H1 (cell line): ENCODE data around the gene MBNL2. TPM values are rescaled to one million over a fixed set of nuclear protein-coding genes. Genes with fewer than 3 reads are reported as not detected.

Experiments used
- CTCF ChIA-PET: fragments of 300-600 bp; sonication (Branson Sonifier 250); formaldehyde crosslinking; loops from one replicate; lab custom pipeline; 2021; ENCODE audit not compliant: partially characterized antibody; lab: Charles Lee
- POLR2A ChIA-PET: fragments of 300-600 bp; sonication (Branson Sonifier 250); formaldehyde crosslinking; loops from one replicate; lab custom pipeline; 2021; ENCODE audit warnings: inconsistent platforms; ENCODE audit not compliant: partially characterized antibody; lab: Charles Lee
- DNase-seq, 2 experiments: peaks; one replicate each; pipeline versions ENCODE4 v3.0.0 to v3.0.0-alpha.2; 2010 to 2022; ENCODE audit warnings: low spot score in 2 of 2, low read depth in 1 of 2, mixed read lengths in 1 of 2
- FAIRE-seq: peaks from 2 replicates; lab custom pipeline; 2011; peaks lifted over from hg19 to GRCh38; lab: Jason Lieb, UNC
- H2AFZ ChIP-seq: 2 replicates; pipeline ENCODE4 v1.8.1; 2012; ENCODE audit warnings: low read length, inconsistent platforms
- H2AK5ac ChIP-seq: 2 replicates; pipeline ENCODE4 v1.6.1; 2013; ENCODE audit warnings: low read depth, low read length
- H2BK120ac ChIP-seq: replicated peaks from 2 replicates; pipeline ENCODE3; 2013; ENCODE audit warnings: low read depth, low read length, inconsistent platforms
- H2BK12ac ChIP-seq: 2 replicates; pipeline ENCODE4 v1.6.1; 2013; ENCODE audit warnings: low read depth, low read length
- H2BK15ac ChIP-seq: 2 replicates; pipeline ENCODE4 v1.6.1; 2013; ENCODE audit warnings: low read length
- H2BK20ac ChIP-seq: 2 replicates; pipeline ENCODE4 v1.6.1; 2013; ENCODE audit warnings: low read length
- H2BK5ac ChIP-seq: 2 replicates; pipeline ENCODE4 v1.6.1; 2013; ENCODE audit warnings: low read depth, low read length
- H3K14ac ChIP-seq: 2 replicates; pipeline ENCODE4 v1.6.1; 2013; ENCODE audit warnings: inconsistent platforms; ENCODE audit not compliant: insufficient read length
- H3K18ac ChIP-seq: 2 replicates; pipeline ENCODE4 v1.6.1; 2013; ENCODE audit warnings: low read length; ENCODE audit errors: extremely low read depth
- H3K23ac ChIP-seq: 2 replicates; pipeline ENCODE4 v1.6.1; 2013; ENCODE audit warnings: inconsistent platforms; ENCODE audit not compliant: insufficient read length
- H3K23me2 ChIP-seq: 2 replicates; pipeline ENCODE4 v1.6.1; 2013; ENCODE audit warnings: low read depth, low read length
- H3K27ac ChIP-seq: 2 replicates; pipeline ENCODE4 v1.6.1; 2011; ENCODE audit warnings: low read depth, low read length, inconsistent platforms
- H3K27me3 ChIP-seq, 4 experiments: replicated peaks in 1 of 4; 1 replicate in 1 of 4; 2 replicates in 3 of 4; pipeline versions ENCODE4 v1.6.1 to v1.8.1; 2011 to 2013; ENCODE audit warnings: low read length in 3 of 4, mild to moderate bottlenecking in 3 of 4, inconsistent platforms in 2 of 4, mixed read lengths in 2 of 4, moderate library complexity in 1 of 4; ENCODE audit not compliant: control insufficient read depth in 3 of 4, insufficient read depth in 3 of 4; ENCODE audit errors: extremely low read depth in 1 of 4
- H3K36me3 ChIP-seq, 4 experiments: 2 replicates each; pipeline versions ENCODE4 v1.6.1 to v1.8.1; 2011 to 2013; ENCODE audit warnings: mild to moderate bottlenecking in 4 of 4, low read length in 3 of 4, moderate library complexity in 2 of 4, control low read depth in 1 of 4, inconsistent platforms in 1 of 4; ENCODE audit not compliant: insufficient read depth in 4 of 4, control insufficient read depth in 2 of 4
- H3K4ac ChIP-seq: replicated peaks from 2 replicates; pipeline ENCODE3; 2013; ENCODE audit warnings: low read length, low read depth, mixed read lengths, inconsistent platforms; ENCODE audit not compliant: insufficient read length
- H3K4me1 ChIP-seq, 4 experiments: replicated peaks in 1 of 4; 1 replicate in 1 of 4; 2 replicates in 3 of 4; pipeline versions ENCODE4 v1.6.1 to v1.8.1; 2011 to 2013; ENCODE audit warnings: low read length in 3 of 4, inconsistent platforms in 2 of 4, mixed read lengths in 1 of 4; ENCODE audit not compliant: insufficient read depth in 4 of 4, control insufficient read depth in 3 of 4
- H3K4me2 ChIP-seq, 2 experiments: 2 replicates each; pipeline versions ENCODE4 v1.6.1 to v1.8.1; 2011 to 2013; ENCODE audit warnings: low read depth in 2 of 2, low read length in 2 of 2, control low read depth in 1 of 2, inconsistent platforms in 1 of 2, mild to moderate bottlenecking in 1 of 2; ENCODE audit not compliant: insufficient read depth in 1 of 2
- H3K4me3 ChIP-seq, 4 experiments: fragments of 200-600, 300-600 bp in 1 of 4; sonication (generic), shearing (Covaris generic), sonication (Bioruptor Twin) in 1 of 4; 2 replicates each; pipeline versions ENCODE4 v1.5.1 to v1.8.1; 2011 to 2016; ENCODE audit warnings: low read length in 4 of 4, low read depth in 3 of 4, control low read depth in 2 of 4, inconsistent platforms in 2 of 4, mild to moderate bottlenecking in 2 of 4, mixed read lengths in 1 of 4, moderate library complexity in 1 of 4; ENCODE audit not compliant: insufficient read depth in 2 of 4; ENCODE audit errors: extremely low read depth in 1 of 4
- H3K56ac ChIP-seq: replicated peaks from 2 replicates; pipeline ENCODE3; 2013; ENCODE audit warnings: low read depth, mild to moderate bottlenecking, mixed read lengths, low read length, inconsistent platforms; ENCODE audit not compliant: insufficient read length
- H3K79me1 ChIP-seq: 2 replicates; pipeline ENCODE4 v1.6.1; 2013; ENCODE audit warnings: low read depth, low read length, control low read depth
- H3K79me2 ChIP-seq, 2 experiments: 2 replicates each; pipeline versions ENCODE4 v1.6.1 to v1.8.1; 2012 to 2013; ENCODE audit warnings: low read length in 2 of 2, mild to moderate bottlenecking in 2 of 2, inconsistent platforms in 1 of 2; ENCODE audit not compliant: insufficient read depth in 2 of 2, control insufficient read depth in 1 of 2
- H3K9ac ChIP-seq, 4 experiments: replicated peaks in 1 of 4; 1 replicate in 1 of 4; 2 replicates in 3 of 4; pipeline versions ENCODE4 v1.6.1 to v1.8.1; 2011 to 2013; ENCODE audit warnings: low read depth in 3 of 4, low read length in 3 of 4, control low read depth in 2 of 4, mild to moderate bottlenecking in 2 of 4, moderate library complexity in 2 of 4, inconsistent platforms in 1 of 4; ENCODE audit errors: extremely low read depth in 1 of 4
- H3K9me3 ChIP-seq, 2 experiments: 2 replicates each; pipeline versions ENCODE4 v1.6.1 to v1.8.1; 2012 to 2013; ENCODE audit warnings: mild to moderate bottlenecking in 2 of 2, moderate library complexity in 2 of 2, control low read depth in 1 of 2, inconsistent platforms in 1 of 2, low read depth in 1 of 2, low read length in 1 of 2, mixed read lengths in 1 of 2; ENCODE audit not compliant: insufficient read depth in 2 of 2
- H4K20me1 ChIP-seq, 2 experiments: replicated peaks in 1 of 2; 2 replicates each; pipeline versions ENCODE3 to v1.8.1; 2011 to 2013; ENCODE audit warnings: inconsistent platforms in 2 of 2, low read length in 2 of 2, mild to moderate bottlenecking in 1 of 2; ENCODE audit not compliant: insufficient read depth in 2 of 2, control insufficient read depth in 1 of 2
- H4K5ac ChIP-seq: 2 replicates; pipeline ENCODE4 v1.6.1; 2013; ENCODE audit warnings: low read length, low read depth, mixed read lengths, inconsistent platforms; ENCODE audit not compliant: insufficient read length
- H4K8ac ChIP-seq: 2 replicates; pipeline ENCODE4 v1.8.0; 2013; ENCODE audit warnings: mild to moderate bottlenecking, moderate library complexity, low read length, inconsistent platforms; ENCODE audit not compliant: insufficient read depth; ENCODE audit errors: extremely low read depth
- H4K91ac ChIP-seq: replicated peaks from 2 replicates; pipeline ENCODE3; 2013; ENCODE audit warnings: low read length, mixed read lengths, inconsistent platforms; ENCODE audit not compliant: insufficient read length
- YY1 ChIP-seq: IDR thresholded peaks from 2 replicates; pipeline ENCODE4 v1.6.1; 2011; ENCODE audit warnings: low read depth, mild to moderate bottlenecking, low read length
- WGBS, 2 experiments: shearing (Covaris generic) in 1 of 2; methylation state at CpG; one replicate each; pipeline versions ENCODE4 v1.1.6 to v1.1.7; 2013 to 2015; ENCODE audit warnings: low lambda C conversion rate in 2 of 2, mixed read lengths in 2 of 2, inconsistent platforms in 1 of 2, low coverage in 1 of 2, missing lambda C conversion rate in 1 of 2; ENCODE audit not compliant: insufficient replicate concordance in 2 of 2, insufficient coverage in 1 of 2, insufficient read length in 1 of 2; ENCODE audit errors: extremely low coverage in 1 of 2, missing lambda C conversion rate in 1 of 2; 5-methylcytosine and 5-hydroxymethylcytosine counted together
- polyA plus RNA-seq, 7 experiments: library from polyadenylated mRNA; depleted of rRNA in 3 of 7; stranded (reverse) in 5 of 7; unstranded in 2 of 7; fragments of >200 nt in 5 of 7; fragments of 200-250 nt in 2 of 7; gene quantifications; 1 replicate in 5 of 7; 2 replicates in 1 of 7; 4 replicates in 1 of 7; pipeline versions ENCODE4 v1.2.1 to v1.2.3, GENCODE V29; 2011 to 2013; ENCODE audit warnings: missing spikeins in 2 of 7, mixed read lengths in 2 of 7
- total RNA-seq: library from RNA; stranded (reverse); fragmentation: NEBNext Ultra II Directional; extraction: Animal tissue kit (Norgen Biotek cat#: 25700); gene quantifications from 2 replicates; pipeline ENCODE4 v1.2.1, GENCODE V29; 2021

The MBNL2 gene
- total and polyA plus RNA-seq, 2 of the 8 experiments (the other 6 are each of a cell fraction or from before 2014, with no cell fraction given): 1.0 to 2.6 TPM

DNA sequence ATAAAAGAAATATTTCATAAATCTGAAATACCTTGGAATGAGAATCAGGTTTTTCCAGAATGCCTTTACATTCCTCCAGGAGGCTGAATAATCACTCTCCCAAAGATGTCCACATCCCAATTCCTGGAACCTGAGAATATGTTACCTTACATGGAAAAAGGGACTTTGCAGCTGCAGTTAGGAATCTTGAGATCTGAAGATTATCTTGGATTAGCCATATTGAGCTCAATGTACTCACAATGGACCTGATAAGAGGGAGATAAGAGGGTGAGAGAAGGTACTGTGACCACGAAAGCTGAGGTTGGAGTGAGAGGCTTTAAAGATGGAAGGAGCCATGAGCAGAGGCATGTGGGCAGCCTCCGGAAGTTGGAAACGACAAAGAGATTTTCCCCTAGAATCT is 36.8 kb upstream of the MBNL2 start:
- H3K14ac ChIP-seq: no peak overlapping the region
- no peaks in the 10 kb centered on the region for H3K36me3 ChIP-seq
- no peak for TF ChIP-seq YY1
- no peak overlapping the region for H2BK15ac ChIP-seq
- no peaks in the 10 kb centered on the region for H3K9me3 ChIP-seq
- H2BK12ac ChIP-seq: no peak overlapping the region
- H3K23me2 ChIP-seq: no peaks in the 10 kb centered on the region
- H2BK120ac ChIP-seq: no peak overlapping the region
- no peak overlapping the region for H3K9ac ChIP-seq
- H4K91ac ChIP-seq: no peak overlapping the region
- H2AK5ac ChIP-seq: no peak overlapping the region
- no peaks in the 10 kb centered on the region for H3K79me2 ChIP-seq
- H3K27ac ChIP-seq: no peak overlapping the region
- H4K5ac ChIP-seq: no peak overlapping the region
- H3K4me2 ChIP-seq: no peak overlapping the region
- WGBS, 2 experiments: 79% methylated on average over 3 of the region's 3 CpGs; no CpG with 5 or more reads in 1 of the 2 experiments
- no peaks in the 10 kb centered on the region for H3K4me1 ChIP-seq
- H3K23ac ChIP-seq: no peak overlapping the region
- POLR2A ChIA-PET: no interaction called here
- H3K4ac ChIP-seq: no peak overlapping the region
- DNase-seq: no peak
- H3K79me1 ChIP-seq: no peaks in the 10 kb centered on the region
- FAIRE-seq: no peak
- H3K4me3 ChIP-seq: no peak overlapping the region
- no peak overlapping the region for H3K56ac ChIP-seq
- no peaks in the 10 kb centered on the region for H4K20me1 ChIP-seq
- H2BK5ac ChIP-seq: no peak overlapping the region
- CTCF ChIA-PET: no interaction called here
- no peak overlapping the region for H2BK20ac ChIP-seq
- H3K18ac ChIP-seq: no peak overlapping the region
- H3K27me3 ChIP-seq: no peaks in the 10 kb centered on the region; a peak in 1 of 7 replicates
- H4K8ac ChIP-seq: no peak overlapping the region
- no peak overlapping the region for H2AFZ ChIP-seq
